Nephron progenitor cell (in vitro differentiated cells): Measurements from ENCODE around the gene SYK.

Experiments used
- DNase-seq: peaks from one replicate; pipeline ENCODE4 v3.0.0; 2021
- H3K27ac Mint-ChIP-seq: 2 replicates; pipeline ENCODE4 v1.8.0; 2021; ENCODE audit warnings: mild to moderate bottlenecking, moderate library complexity, mixed read lengths
- H3K27me3 Mint-ChIP-seq: 2 replicates; pipeline ENCODE4 v1.8.0; 2021; ENCODE audit warnings: mild to moderate bottlenecking, low read depth, mixed read lengths; ENCODE audit not compliant: poor library complexity
- H3K36me3 Mint-ChIP-seq: 2 replicates; pipeline ENCODE4 v1.8.0; 2021; ENCODE audit warnings: low read depth, mixed read lengths
- H3K4me1 Mint-ChIP-seq: 2 replicates; pipeline ENCODE4 v1.8.0; 2021; ENCODE audit warnings: mixed read lengths
- H3K4me3 Mint-ChIP-seq: 2 replicates; pipeline ENCODE4 v1.8.0; 2021; ENCODE audit warnings: mild to moderate bottlenecking, moderate library complexity, mixed read lengths
- H3K9me3 Mint-ChIP-seq: 2 replicates; pipeline ENCODE4 v1.8.0; 2021; ENCODE audit warnings: mild to moderate bottlenecking, moderate library complexity, mixed read lengths
- CTCF ChIP-seq: fragments of 200-600 bp; sonication (generic); IDR thresholded peaks from 2 replicates; pipeline ENCODE4 v1.5.0; 2021; ENCODE audit warnings: antibody characterized with exemption

Gene SYK

DNA sequence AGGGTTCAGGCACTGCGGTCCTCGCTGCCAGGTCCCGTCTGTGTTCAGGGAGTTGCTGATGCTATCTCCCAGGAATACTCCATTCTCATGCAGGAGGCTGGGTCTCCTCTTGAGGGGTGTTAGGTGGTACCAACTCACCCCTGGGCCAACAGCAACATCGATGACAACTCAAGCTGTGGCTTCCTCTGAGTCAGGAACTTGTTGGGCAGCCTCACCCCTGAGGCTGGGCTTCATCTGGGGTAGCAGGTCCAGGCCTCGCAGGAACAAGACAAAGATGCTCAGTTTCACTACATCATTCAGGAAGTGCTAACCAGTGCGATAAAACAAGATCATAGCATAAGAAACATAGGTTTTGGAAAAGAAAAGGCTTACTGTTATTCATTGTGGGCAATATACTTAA is 125.9 kb downstream of the SYK start:
- H3K27me3 Mint-ChIP-seq: peaks cover 20% of the 10 kb centered on the region
- H3K9me3 Mint-ChIP-seq: no peaks in the 10 kb centered on the region
- no peak for DNase-seq
- H3K4me1 Mint-ChIP-seq: no peaks in the 10 kb centered on the region
- H3K36me3 Mint-ChIP-seq: no peaks in the 10 kb centered on the region
- H3K4me3 Mint-ChIP-seq: no peak overlapping the region
- H3K27ac Mint-ChIP-seq: no peak overlapping the region
- no peak for TF ChIP-seq CTCF

DNA sequence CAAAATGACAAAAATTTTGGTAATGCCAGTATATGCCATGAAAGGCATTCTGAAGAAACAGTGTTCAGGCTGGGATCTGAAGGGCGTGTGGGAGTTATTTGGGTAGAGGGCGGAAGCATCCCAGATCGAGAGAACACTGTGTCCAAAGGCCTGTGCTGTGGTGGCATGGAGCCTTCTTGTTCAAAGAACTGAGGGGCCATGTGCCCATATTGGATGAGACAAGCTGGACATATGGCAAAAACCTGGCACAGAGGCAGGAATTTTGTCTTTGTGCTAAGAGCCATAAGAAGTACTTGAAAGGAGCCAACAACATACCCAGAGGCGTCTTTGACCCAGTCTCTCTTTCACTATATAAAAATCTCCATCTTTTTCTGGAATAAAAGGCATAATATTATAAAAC is 128.0 kb downstream of the SYK start:
- H3K4me1 Mint-ChIP-seq: peaks cover 1% of the 10 kb centered on the region
- DNase-seq: no peak
- no peaks in the 10 kb centered on the region for H3K36me3 Mint-ChIP-seq
- H3K9me3 Mint-ChIP-seq: no peaks in the 10 kb centered on the region
- no peak overlapping the region for H3K27ac Mint-ChIP-seq
- peaks cover 20% of the 10 kb centered on the region for H3K27me3 Mint-ChIP-seq
- H3K4me3 Mint-ChIP-seq: no peak overlapping the region
- TF ChIP-seq CTCF: no peak

DNA sequence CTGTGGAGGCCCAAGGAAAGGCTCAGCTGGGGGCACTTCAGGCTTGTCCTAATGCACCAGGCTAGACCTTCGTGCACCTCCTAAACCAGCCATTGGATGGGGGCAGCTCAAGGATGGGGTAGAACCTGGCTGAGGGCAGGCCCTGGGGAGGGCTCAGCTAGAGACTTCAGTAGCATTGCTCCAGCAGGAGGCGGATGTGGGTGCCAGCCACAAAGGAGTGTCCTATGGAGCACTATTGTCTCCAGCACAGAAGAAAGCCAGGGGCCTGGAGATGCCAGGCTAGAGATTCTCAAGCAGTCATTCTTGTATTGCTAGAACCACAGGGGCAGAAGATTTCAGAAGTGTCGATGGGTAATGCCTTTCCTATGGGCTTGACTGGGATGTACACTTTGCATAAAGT is 131.8 kb downstream of the SYK start:
- peaks cover 9% of the 10 kb centered on the region for H3K4me1 Mint-ChIP-seq
- TF ChIP-seq CTCF: no peak
- no peaks in the 10 kb centered on the region for H3K9me3 Mint-ChIP-seq
- H3K27me3 Mint-ChIP-seq: peaks cover 25% of the 10 kb centered on the region
- H3K36me3 Mint-ChIP-seq: no peaks in the 10 kb centered on the region
- H3K4me3 Mint-ChIP-seq: no peak overlapping the region
- DNase-seq: no peak
- H3K27ac Mint-ChIP-seq: no peak overlapping the region

- Mint-ChIP-seq H3K4me3 (no peak overlapping the region), H3K9me3 (peaks cover 19% of the 10 kb centered on the region), H3K27me3 (peaks cover 19% of the 10 kb centered on the region), H3K27ac (no peak overlapping the region), H3K4me1 (peaks cover 9% of the 10 kb centered on the region), H3K36me3 (no peaks in the 10 kb centered on the region)
- DNase-seq: no peak
- no peak for TF ChIP-seq CTCF
Measured at GRCh38 chr9:90939351-90939750, 137.7 kb downstream of the SYK start.

DNA sequence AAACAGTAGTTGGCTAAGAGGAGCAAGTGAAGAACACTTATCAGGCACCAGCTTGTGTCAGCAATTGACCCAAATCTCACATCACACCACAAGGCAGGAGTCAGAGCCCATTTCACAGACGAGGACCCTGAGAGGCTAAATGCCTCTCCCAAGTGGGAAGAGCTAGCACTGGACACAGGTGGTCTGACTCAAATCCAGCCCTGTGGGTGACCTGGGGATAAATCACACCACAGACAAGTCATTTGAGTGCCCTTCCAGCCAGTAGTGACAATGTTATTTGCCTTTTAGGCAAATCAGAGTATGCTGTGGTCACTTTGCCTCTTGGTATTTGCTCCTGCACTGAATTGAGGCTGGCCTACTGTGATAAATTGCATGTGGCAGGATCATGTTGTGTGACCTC is 138.7 kb downstream of the SYK start:
- Mint-ChIP-seq H3K36me3 (no peaks in the 10 kb centered on the region), H3K9me3 (peaks cover 19% of the 10 kb centered on the region), H3K4me1 (peaks cover under 1% of the 10 kb centered on the region), H3K4me3 (no peak overlapping the region), H3K27ac (no peak overlapping the region), H3K27me3 (peaks cover 9% of the 10 kb centered on the region)
- no peak for DNase-seq
- TF ChIP-seq CTCF: no peak

GRCh38 chr9:90941661-90942060 is 140.0 kb downstream of the SYK start:
- Mint-ChIP-seq H3K4me3 (no peak overlapping the region), H3K27ac (no peak overlapping the region), H3K4me1 (no peaks in the 10 kb centered on the region), H3K9me3 (peaks cover 19% of the 10 kb centered on the region), H3K27me3 (peaks cover 9% of the 10 kb centered on the region), H3K36me3 (no peaks in the 10 kb centered on the region)
- no peak for DNase-seq
- no peak for TF ChIP-seq CTCF
